H1 (cell line): Measurements from ENCODE around the gene SLC35F3. TPM values are rescaled to one million over a fixed set of nuclear protein-coding genes. Genes with fewer than 3 reads are reported as not detected.

Source experiments
- CTCF ChIA-PET: fragments of 300-600 bp; sonication (Branson Sonifier 250); formaldehyde crosslinking; loops from one replicate; lab custom pipeline; 2021; ENCODE audit not compliant: partially characterized antibody; lab: Charles Lee
- POLR2A ChIA-PET: fragments of 300-600 bp; sonication (Branson Sonifier 250); formaldehyde crosslinking; loops from one replicate; lab custom pipeline; 2021; ENCODE audit warnings: inconsistent platforms; ENCODE audit not compliant: partially characterized antibody; lab: Charles Lee
- DNase-seq, 2 experiments: peaks; one replicate each; pipeline versions ENCODE4 v3.0.0 to v3.0.0-alpha.2; 2010 to 2022; ENCODE audit warnings: low spot score in 2 of 2, low read depth in 1 of 2, mixed read lengths in 1 of 2
- FAIRE-seq: peaks from 2 replicates; lab custom pipeline; 2011; peaks lifted over from hg19 to GRCh38; lab: Jason Lieb, UNC
- H2AFZ ChIP-seq: 2 replicates; pipeline ENCODE4 v1.8.1; 2012; ENCODE audit warnings: low read length, inconsistent platforms
- H2AK5ac ChIP-seq: 2 replicates; pipeline ENCODE4 v1.6.1; 2013; ENCODE audit warnings: low read depth, low read length
- H2BK120ac ChIP-seq: replicated peaks from 2 replicates; pipeline ENCODE3; 2013; ENCODE audit warnings: low read depth, low read length, inconsistent platforms
- H2BK12ac ChIP-seq: 2 replicates; pipeline ENCODE4 v1.6.1; 2013; ENCODE audit warnings: low read depth, low read length
- H2BK15ac ChIP-seq: 2 replicates; pipeline ENCODE4 v1.6.1; 2013; ENCODE audit warnings: low read length
- H2BK20ac ChIP-seq: 2 replicates; pipeline ENCODE4 v1.6.1; 2013; ENCODE audit warnings: low read length
- H2BK5ac ChIP-seq: 2 replicates; pipeline ENCODE4 v1.6.1; 2013; ENCODE audit warnings: low read depth, low read length
- H3K14ac ChIP-seq: 2 replicates; pipeline ENCODE4 v1.6.1; 2013; ENCODE audit warnings: inconsistent platforms; ENCODE audit not compliant: insufficient read length
- H3K18ac ChIP-seq: 2 replicates; pipeline ENCODE4 v1.6.1; 2013; ENCODE audit warnings: low read length; ENCODE audit errors: extremely low read depth
- H3K23ac ChIP-seq: 2 replicates; pipeline ENCODE4 v1.6.1; 2013; ENCODE audit warnings: inconsistent platforms; ENCODE audit not compliant: insufficient read length
- H3K23me2 ChIP-seq: 2 replicates; pipeline ENCODE4 v1.6.1; 2013; ENCODE audit warnings: low read depth, low read length
- H3K27ac ChIP-seq: 2 replicates; pipeline ENCODE4 v1.6.1; 2011; ENCODE audit warnings: low read depth, low read length, inconsistent platforms
- H3K27me3 ChIP-seq, 4 experiments: replicated peaks in 1 of 4; 1 replicate in 1 of 4; 2 replicates in 3 of 4; pipeline versions ENCODE4 v1.6.1 to v1.8.1; 2011 to 2013; ENCODE audit warnings: low read length in 3 of 4, mild to moderate bottlenecking in 3 of 4, inconsistent platforms in 2 of 4, mixed read lengths in 2 of 4, moderate library complexity in 1 of 4; ENCODE audit not compliant: control insufficient read depth in 3 of 4, insufficient read depth in 3 of 4; ENCODE audit errors: extremely low read depth in 1 of 4
- H3K36me3 ChIP-seq, 4 experiments: 2 replicates each; pipeline versions ENCODE4 v1.6.1 to v1.8.1; 2011 to 2013; ENCODE audit warnings: mild to moderate bottlenecking in 4 of 4, low read length in 3 of 4, moderate library complexity in 2 of 4, control low read depth in 1 of 4, inconsistent platforms in 1 of 4; ENCODE audit not compliant: insufficient read depth in 4 of 4, control insufficient read depth in 2 of 4
- H3K4ac ChIP-seq: replicated peaks from 2 replicates; pipeline ENCODE3; 2013; ENCODE audit warnings: low read length, low read depth, mixed read lengths, inconsistent platforms; ENCODE audit not compliant: insufficient read length
- H3K4me1 ChIP-seq, 4 experiments: replicated peaks in 1 of 4; 1 replicate in 1 of 4; 2 replicates in 3 of 4; pipeline versions ENCODE4 v1.6.1 to v1.8.1; 2011 to 2013; ENCODE audit warnings: low read length in 3 of 4, inconsistent platforms in 2 of 4, mixed read lengths in 1 of 4; ENCODE audit not compliant: insufficient read depth in 4 of 4, control insufficient read depth in 3 of 4
- H3K4me2 ChIP-seq, 2 experiments: 2 replicates each; pipeline versions ENCODE4 v1.6.1 to v1.8.1; 2011 to 2013; ENCODE audit warnings: low read depth in 2 of 2, low read length in 2 of 2, control low read depth in 1 of 2, inconsistent platforms in 1 of 2, mild to moderate bottlenecking in 1 of 2; ENCODE audit not compliant: insufficient read depth in 1 of 2
- H3K4me3 ChIP-seq, 4 experiments: fragments of 200-600, 300-600 bp in 1 of 4; sonication (generic), shearing (Covaris generic), sonication (Bioruptor Twin) in 1 of 4; 2 replicates each; pipeline versions ENCODE4 v1.5.1 to v1.8.1; 2011 to 2016; ENCODE audit warnings: low read length in 4 of 4, low read depth in 3 of 4, control low read depth in 2 of 4, inconsistent platforms in 2 of 4, mild to moderate bottlenecking in 2 of 4, mixed read lengths in 1 of 4, moderate library complexity in 1 of 4; ENCODE audit not compliant: insufficient read depth in 2 of 4; ENCODE audit errors: extremely low read depth in 1 of 4
- H3K56ac ChIP-seq: replicated peaks from 2 replicates; pipeline ENCODE3; 2013; ENCODE audit warnings: low read depth, mild to moderate bottlenecking, mixed read lengths, low read length, inconsistent platforms; ENCODE audit not compliant: insufficient read length
- H3K79me1 ChIP-seq: 2 replicates; pipeline ENCODE4 v1.6.1; 2013; ENCODE audit warnings: low read depth, low read length, control low read depth
- H3K79me2 ChIP-seq, 2 experiments: 2 replicates each; pipeline versions ENCODE4 v1.6.1 to v1.8.1; 2012 to 2013; ENCODE audit warnings: low read length in 2 of 2, mild to moderate bottlenecking in 2 of 2, inconsistent platforms in 1 of 2; ENCODE audit not compliant: insufficient read depth in 2 of 2, control insufficient read depth in 1 of 2
- H3K9ac ChIP-seq, 4 experiments: replicated peaks in 1 of 4; 1 replicate in 1 of 4; 2 replicates in 3 of 4; pipeline versions ENCODE4 v1.6.1 to v1.8.1; 2011 to 2013; ENCODE audit warnings: low read depth in 3 of 4, low read length in 3 of 4, control low read depth in 2 of 4, mild to moderate bottlenecking in 2 of 4, moderate library complexity in 2 of 4, inconsistent platforms in 1 of 4; ENCODE audit errors: extremely low read depth in 1 of 4
- H3K9me3 ChIP-seq, 2 experiments: 2 replicates each; pipeline versions ENCODE4 v1.6.1 to v1.8.1; 2012 to 2013; ENCODE audit warnings: mild to moderate bottlenecking in 2 of 2, moderate library complexity in 2 of 2, control low read depth in 1 of 2, inconsistent platforms in 1 of 2, low read depth in 1 of 2, low read length in 1 of 2, mixed read lengths in 1 of 2; ENCODE audit not compliant: insufficient read depth in 2 of 2
- H4K20me1 ChIP-seq, 2 experiments: replicated peaks in 1 of 2; 2 replicates each; pipeline versions ENCODE3 to v1.8.1; 2011 to 2013; ENCODE audit warnings: inconsistent platforms in 2 of 2, low read length in 2 of 2, mild to moderate bottlenecking in 1 of 2; ENCODE audit not compliant: insufficient read depth in 2 of 2, control insufficient read depth in 1 of 2
- H4K5ac ChIP-seq: 2 replicates; pipeline ENCODE4 v1.6.1; 2013; ENCODE audit warnings: low read length, low read depth, mixed read lengths, inconsistent platforms; ENCODE audit not compliant: insufficient read length
- H4K8ac ChIP-seq: 2 replicates; pipeline ENCODE4 v1.8.0; 2013; ENCODE audit warnings: mild to moderate bottlenecking, moderate library complexity, low read length, inconsistent platforms; ENCODE audit not compliant: insufficient read depth; ENCODE audit errors: extremely low read depth
- H4K91ac ChIP-seq: replicated peaks from 2 replicates; pipeline ENCODE3; 2013; ENCODE audit warnings: low read length, mixed read lengths, inconsistent platforms; ENCODE audit not compliant: insufficient read length
- BACH1 ChIP-seq: IDR thresholded peaks from 2 replicates; pipeline ENCODE4 v1.6.1; 2012; ENCODE audit warnings: low read length, improper control_type of control experiment
- KDM4A ChIP-seq: IDR thresholded peaks from one replicate; pipeline ENCODE4 v1.7.1; 2012; ENCODE audit warnings: low read depth, mild to moderate bottlenecking, moderate library complexity, low read length, inconsistent platforms; ENCODE audit not compliant: severe bottlenecking
- POLR2A ChIP-seq, 2 experiments: IDR thresholded peaks; 1 replicate in 1 of 2; 2 replicates in 1 of 2; pipeline ENCODE4 v1.6.1; 2011; ENCODE audit warnings: low read depth in 2 of 2, low read length in 2 of 2, mild to moderate bottlenecking in 2 of 2; ENCODE audit errors: control extremely low read depth in 1 of 2
- POU5F1 ChIP-seq: IDR thresholded peaks from 2 replicates; pipeline ENCODE4 v1.6.1; 2011; ENCODE audit warnings: low read depth, mild to moderate bottlenecking, low read length, moderate library complexity
- RAD21 ChIP-seq, 2 experiments: IDR thresholded peaks in 1 of 2; conservative IDR thresholded peaks in 1 of 2; 2 replicates each; pipeline ENCODE4 v1.6.1; 2011; ENCODE audit warnings: low read depth in 2 of 2, low read length in 2 of 2, improper control_type of control experiment in 1 of 2, inconsistent platforms in 1 of 2, mild to moderate bottlenecking in 1 of 2, moderate library complexity in 1 of 2
- RFX5 ChIP-seq: IDR thresholded peaks from 2 replicates; pipeline ENCODE4 v1.6.1; 2011; ENCODE audit warnings: low read depth, low read length, improper control_type of control experiment, borderline replicate concordance
- SP1 ChIP-seq: IDR thresholded peaks from 2 replicates; pipeline ENCODE4 v1.6.1; 2011; ENCODE audit warnings: low read depth, low read length
- SP2 ChIP-seq: IDR thresholded peaks from 2 replicates; pipeline ENCODE4 v1.6.1; 2012; ENCODE audit warnings: mild to moderate bottlenecking, low read length, inconsistent platforms
- TCF12 ChIP-seq: IDR thresholded peaks from 2 replicates; pipeline ENCODE4 v1.6.1; 2011; ENCODE audit warnings: low read depth, mild to moderate bottlenecking, low read length
- WGBS, 2 experiments: shearing (Covaris generic) in 1 of 2; methylation state at CpG; one replicate each; pipeline versions ENCODE4 v1.1.6 to v1.1.7; 2013 to 2015; ENCODE audit warnings: low lambda C conversion rate in 2 of 2, mixed read lengths in 2 of 2, inconsistent platforms in 1 of 2, low coverage in 1 of 2, missing lambda C conversion rate in 1 of 2; ENCODE audit not compliant: insufficient replicate concordance in 2 of 2, insufficient coverage in 1 of 2, insufficient read length in 1 of 2; ENCODE audit errors: extremely low coverage in 1 of 2, missing lambda C conversion rate in 1 of 2; 5-methylcytosine and 5-hydroxymethylcytosine counted together
- polyA plus RNA-seq, 7 experiments: library from polyadenylated mRNA; depleted of rRNA in 3 of 7; stranded (reverse) in 5 of 7; unstranded in 2 of 7; fragments of >200 nt in 5 of 7; fragments of 200-250 nt in 2 of 7; gene quantifications; 1 replicate in 5 of 7; 2 replicates in 1 of 7; 4 replicates in 1 of 7; pipeline versions ENCODE4 v1.2.1 to v1.2.3, GENCODE V29; 2011 to 2013; ENCODE audit warnings: missing spikeins in 2 of 7, mixed read lengths in 2 of 7
- total RNA-seq: library from RNA; stranded (reverse); fragmentation: NEBNext Ultra II Directional; extraction: Animal tissue kit (Norgen Biotek cat#: 25700); gene quantifications from 2 replicates; pipeline ENCODE4 v1.2.1, GENCODE V29; 2021

Gene SLC35F3
- total and polyA plus RNA-seq, 2 of the 8 experiments (the other 6 are each of a cell fraction or from before 2014, with no cell fraction given), result 0.78 to 1.2 TPM

GRCh38 chr1:234231061-234231892 lies 326.8 kb downstream of the SLC35F3 start:
- no peaks in the 10 kb centered on the region for H3K79me1 ChIP-seq
- H3K18ac ChIP-seq, result no peak overlapping the region
- H3K56ac ChIP-seq, result no peak overlapping the region
- ChIA-PET CTCF (interaction anchor here (0.8 to 8.0 kb wide), 23 partner anchors 10 to 278 kb away, joined by 3 to 62 read pairs (median 4); no protein-coding TSS in a partner anchor), POLR2A (interaction anchor here (1.0 to 1.1 kb wide), 2 partner anchors 13 to 17 kb away, joined by 3 read pairs; no protein-coding TSS in a partner anchor)
- no peak overlapping the region for H3K4me2 ChIP-seq
- DNase-seq (peak in 1 of 2 experiments; percentile 82), FAIRE-seq (no peak)
- no peaks in the 10 kb centered on the region for H3K36me3 ChIP-seq
- no peaks in the 10 kb centered on the region for H3K23me2 ChIP-seq
- peaks cover 2 to 9% (median 7%) of the 10 kb centered on the region in 4 experiments for H3K4me1 ChIP-seq
- no peaks in the 10 kb centered on the region for H3K9me3 ChIP-seq
- H3K79me2 ChIP-seq, result no peaks in the 10 kb centered on the region
- no peak overlapping the region for H3K9ac ChIP-seq
- H2BK15ac ChIP-seq, result no peak overlapping the region
- H3K23ac ChIP-seq, result no peak overlapping the region
- peak overlapping the region; percentile 23; the same call in 1 of the 2 replicates for H2BK20ac ChIP-seq
- no peak overlapping the region for H4K8ac ChIP-seq
- no peak overlapping the region for H3K14ac ChIP-seq
- H4K5ac ChIP-seq, result no peak overlapping the region
- no peak overlapping the region for H4K91ac ChIP-seq
- H3K4ac ChIP-seq, result no peak overlapping the region
- WGBS, 2 experiments, result 87% methylated on average over 43 of the region's 55 CpGs; no CpG with 5 or more reads in 1 of the 2 experiments
- H2BK12ac ChIP-seq, result no peak overlapping the region
- H2AFZ ChIP-seq, result peak overlapping the region; percentile 83; the same call in 1 of the 2 replicates
- H4K20me1 ChIP-seq, result no peaks in the 10 kb centered on the region
- H2AK5ac ChIP-seq, result no peak overlapping the region
- no peak overlapping the region for H2BK5ac ChIP-seq
- H3K27me3 ChIP-seq, result no peaks in the 10 kb centered on the region; a peak in 1 of 7 replicates
- H3K4me3 ChIP-seq, result no peak overlapping the region
- H2BK120ac ChIP-seq, result no peak overlapping the region
- H3K27ac ChIP-seq, result no peak overlapping the region
- no peak for TF ChIP-seq SP1
- no peak for TF ChIP-seq POLR2A (IDR thresholded peaks at IDR 0.05; ENCODE audit: control extremely low read depth in 1 of 2, low read depth in 2 of 2, low read length in 2 of 2)
- peak; percentile 35 to 56; a peak in 3 of 4 replicates for TF ChIP-seq RAD21 (IDR thresholded peaks at IDR 0.05 in 1 of 2, conservative IDR thresholded peaks at IDR 0.05 in 1 of 2; ENCODE audit: low read depth in 2 of 2, low read length in 2 of 2)
- TF ChIP-seq RFX5, result no peak
- TF ChIP-seq POU5F1, result no peak
- TF ChIP-seq SP2, result no peak
- no peak for TF ChIP-seq KDM4A
- TF ChIP-seq TCF12, result no peak
- TF ChIP-seq BACH1, result 0 out of 2 replicates have a peak, but pooled peaks have one; percentile 23
